ENCODE measurements around the gene ISLR.
"Not testable (repeated sequence)": the region's sequence is repeated elsewhere in the genome, so short reads cannot be mapped to it uniquely, and the experiment has no call there.

The ISLR gene

GRCh38 chr15:74157868-74158827 lies 15.4 kb upstream of the ISLR start:
- H3K4me2 ChIP-seq (ENCODE audit: low read length) = no peak overlapping the region
- H3K27ac ChIP-seq (ENCODE audit: low read depth, low read length, poor library complexity, severe bottlenecking) = no peak overlapping the region
- no peaks in the 10 kb centered on the region for H3K9me3 ChIP-seq (ENCODE audit: low read length)
- no peaks in the 10 kb centered on the region for H3K79me2 ChIP-seq (ENCODE audit: insufficient read depth, low read length)
- H3K4me1 ChIP-seq (ENCODE audit: insufficient read depth, low read length, severe bottlenecking) = no peaks in the 10 kb centered on the region
- H4K20me1 ChIP-seq (ENCODE audit: insufficient read depth, low read length) = no peaks in the 10 kb centered on the region
- no peak overlapping the region for H3K9ac ChIP-seq (ENCODE audit: low read length)
- H3K4me3 ChIP-seq (ENCODE audit: low read depth, low read length, poor library complexity, severe bottlenecking) = no peak overlapping the region
- H3F3A ChIP-seq (ENCODE audit: insufficient read depth, low read length) = no peaks in the 10 kb centered on the region
- TF ChIP-seq CTCF (IDR thresholded peaks at IDR 0.05; ENCODE audit: low read length) (no peak), EZH2 (IDR thresholded peaks at IDR 0.05; ENCODE audit: borderline replicate concordance, low read length) (no peak)
- no peaks in the 10 kb centered on the region for H3K36me3 ChIP-seq (ENCODE audit: insufficient read depth, low read length)
- H3K27me3 ChIP-seq (ENCODE audit: insufficient read depth, low read length) = peaks cover 3% of the 10 kb centered on the region; the same call in 1 of the 2 replicates
- H2AFZ ChIP-seq (ENCODE audit: low read length) = no peak overlapping the region
- no peaks in the 10 kb centered on the region for H3K9me2 ChIP-seq (ENCODE audit: low read depth, low read length)

- Histone ChIP-seq H3K27ac (ENCODE audit: low read depth, low read length, poor library complexity, severe bottlenecking) (no peak overlapping the region), H3K27me3 (ENCODE audit: insufficient read depth, low read length) (peaks cover 3% of the 10 kb centered on the region; the same call in 1 of the 2 replicates), H3F3A (ENCODE audit: insufficient read depth, low read length) (no peaks in the 10 kb centered on the region), H3K4me3 (ENCODE audit: low read depth, low read length, poor library complexity, severe bottlenecking) (no peak overlapping the region), H3K9me3 (ENCODE audit: low read length) (no peaks in the 10 kb centered on the region), H4K20me1 (ENCODE audit: insufficient read depth, low read length) (no peaks in the 10 kb centered on the region), H3K4me2 (ENCODE audit: low read length) (no peak overlapping the region), H3K9ac (ENCODE audit: low read length) (no peak overlapping the region), H3K79me2 (ENCODE audit: insufficient read depth, low read length) (no peaks in the 10 kb centered on the region), H3K9me2 (ENCODE audit: low read depth, low read length) (no peaks in the 10 kb centered on the region), H3K36me3 (ENCODE audit: insufficient read depth, low read length) (no peaks in the 10 kb centered on the region), H2AFZ (ENCODE audit: low read length) (no peak overlapping the region), H3K4me1 (ENCODE audit: insufficient read depth, low read length, severe bottlenecking) (no peaks in the 10 kb centered on the region)
- no peak for TF ChIP-seq EZH2 (IDR thresholded peaks at IDR 0.05; ENCODE audit: borderline replicate concordance, low read length)
- no peak for TF ChIP-seq CTCF (IDR thresholded peaks at IDR 0.05; ENCODE audit: low read length)
Observed at GRCh38 chr15:74158855-74159650, 14.5 kb upstream of the ISLR start.

- H4K20me1 ChIP-seq (ENCODE audit: insufficient read depth, low read length) = no peaks in the 10 kb centered on the region
- no peaks in the 10 kb centered on the region for H3K79me2 ChIP-seq (ENCODE audit: insufficient read depth, low read length)
- H3K4me2 ChIP-seq (ENCODE audit: low read length) = no peak overlapping the region
Observed at GRCh38 chr15:74159773-74160172, 13.7 kb upstream of the ISLR start.

GRCh38 chr15:74160390-74160789 lies 13.1 kb upstream of the ISLR start:
- H3K4me3 ChIP-seq (ENCODE audit: low read depth, low read length, poor library complexity, severe bottlenecking); H3K79me2 ChIP-seq (ENCODE audit: insufficient read depth, low read length); H3K4me2 ChIP-seq (ENCODE audit: low read length); H2AFZ ChIP-seq (ENCODE audit: low read length); H3K36me3 ChIP-seq (ENCODE audit: insufficient read depth, low read length); H3F3A ChIP-seq (ENCODE audit: insufficient read depth, low read length); H3K4me1 ChIP-seq (ENCODE audit: insufficient read depth, low read length, severe bottlenecking); H3K9me2 ChIP-seq (ENCODE audit: low read depth, low read length); H3K9me3 ChIP-seq (ENCODE audit: low read length); H3K9ac ChIP-seq (ENCODE audit: low read length); H3K27ac ChIP-seq (ENCODE audit: low read depth, low read length, poor library complexity, severe bottlenecking); H3K27me3 ChIP-seq (ENCODE audit: insufficient read depth, low read length); H4K20me1 ChIP-seq (ENCODE audit: insufficient read depth, low read length): not testable (repeated sequence)

More at GRCh38 chr15:74159773-74160172, 13.7 kb upstream of the ISLR start:
- H3K4me3 ChIP-seq (ENCODE audit: low read depth, low read length, poor library complexity, severe bottlenecking) = no peak overlapping the region
- no peak overlapping the region for H2AFZ ChIP-seq (ENCODE audit: low read length)
- H3K9me3 ChIP-seq (ENCODE audit: low read length) = no peaks in the 10 kb centered on the region
- H3K36me3 ChIP-seq (ENCODE audit: insufficient read depth, low read length) = no peaks in the 10 kb centered on the region
- no peaks in the 10 kb centered on the region for H3K4me1 ChIP-seq (ENCODE audit: insufficient read depth, low read length, severe bottlenecking)
- TF ChIP-seq EZH2 (IDR thresholded peaks at IDR 0.05; ENCODE audit: borderline replicate concordance, low read length) (no peak), CTCF (IDR thresholded peaks at IDR 0.05; ENCODE audit: low read length) (no peak)
- peaks cover 3% of the 10 kb centered on the region; the same call in 1 of the 2 replicates for H3K27me3 ChIP-seq (ENCODE audit: insufficient read depth, low read length)
- H3K27ac ChIP-seq (ENCODE audit: low read depth, low read length, poor library complexity, severe bottlenecking) = no peak overlapping the region
- no peaks in the 10 kb centered on the region for H3K9me2 ChIP-seq (ENCODE audit: low read depth, low read length)
- no peaks in the 10 kb centered on the region for H3F3A ChIP-seq (ENCODE audit: insufficient read depth, low read length)
- no peak overlapping the region for H3K9ac ChIP-seq (ENCODE audit: low read length)

- not testable (repeated sequence) for H3K4me1 ChIP-seq (ENCODE audit: insufficient read depth, low read length, severe bottlenecking); H3K9me3 ChIP-seq (ENCODE audit: low read length); H3K79me2 ChIP-seq (ENCODE audit: insufficient read depth, low read length); H4K20me1 ChIP-seq (ENCODE audit: insufficient read depth, low read length); H3F3A ChIP-seq (ENCODE audit: insufficient read depth, low read length); H2AFZ ChIP-seq (ENCODE audit: low read length); H3K4me2 ChIP-seq (ENCODE audit: low read length); H3K9ac ChIP-seq (ENCODE audit: low read length); H3K27ac ChIP-seq (ENCODE audit: low read depth, low read length, poor library complexity, severe bottlenecking); H3K27me3 ChIP-seq (ENCODE audit: insufficient read depth, low read length); H3K9me2 ChIP-seq (ENCODE audit: low read depth, low read length); H3K4me3 ChIP-seq (ENCODE audit: low read depth, low read length, poor library complexity, severe bottlenecking); H3K36me3 ChIP-seq (ENCODE audit: insufficient read depth, low read length)
Observed at GRCh38 chr15:74162195-74162536, 11.3 kb upstream of the ISLR start.
